Adrenal gland (tissue), 5 donors: ENCODE data around the gene KRT80.

ENCODE experiments used
- POLR2A ChIP-seq, 2 donors: fragments of 450-650 bp; IDR thresholded peaks; one replicate each; pipeline ENCODE4 v1.6.1; 2017; ENCODE audit warnings: antibody characterized with exemption in 2 of 2, mild to moderate bottlenecking in 2 of 2, moderate library complexity in 1 of 2
- TF ChIP-seq, protein P1 (sequence below), 6 experiments: fragments of 450-650 bp in 4 of 6; fragments of 200-600 bp in 2 of 6; sonication (generic) in 1 of 6; IDR thresholded peaks; 1 replicate in 5 of 6; 2 replicates in 1 of 6; pipeline versions ENCODE4 v1.5.1 to v1.8.0; 2016 to 2021; ENCODE audit warnings: antibody characterized with exemption in 6 of 6, mild to moderate bottlenecking in 2 of 6, moderate library complexity in 1 of 6
- donor health status: DM: no; HTN: no; CAD: no.

DNA sequence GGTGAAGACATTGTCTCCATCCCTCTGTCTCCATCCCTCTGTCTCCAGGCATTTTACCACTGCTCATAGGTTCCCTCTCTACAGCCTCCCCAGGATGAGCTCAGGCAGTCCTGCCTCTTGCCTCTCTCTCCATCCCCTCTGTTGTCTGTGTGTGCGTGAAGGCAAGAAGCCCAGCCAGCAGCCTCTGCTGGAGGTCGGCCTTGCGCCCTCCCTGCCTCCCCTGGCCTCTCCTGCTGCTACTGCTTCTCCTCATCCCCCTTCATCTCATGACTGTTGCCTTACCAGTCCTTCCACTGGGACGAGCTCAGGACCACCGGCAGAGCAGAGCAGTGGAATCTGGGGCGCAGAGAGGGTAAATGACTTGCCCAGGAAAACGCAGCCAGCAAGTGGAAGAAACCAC lies 3.2 kb downstream of the KRT80 start:
- TF ChIP-seq, protein P1, sequence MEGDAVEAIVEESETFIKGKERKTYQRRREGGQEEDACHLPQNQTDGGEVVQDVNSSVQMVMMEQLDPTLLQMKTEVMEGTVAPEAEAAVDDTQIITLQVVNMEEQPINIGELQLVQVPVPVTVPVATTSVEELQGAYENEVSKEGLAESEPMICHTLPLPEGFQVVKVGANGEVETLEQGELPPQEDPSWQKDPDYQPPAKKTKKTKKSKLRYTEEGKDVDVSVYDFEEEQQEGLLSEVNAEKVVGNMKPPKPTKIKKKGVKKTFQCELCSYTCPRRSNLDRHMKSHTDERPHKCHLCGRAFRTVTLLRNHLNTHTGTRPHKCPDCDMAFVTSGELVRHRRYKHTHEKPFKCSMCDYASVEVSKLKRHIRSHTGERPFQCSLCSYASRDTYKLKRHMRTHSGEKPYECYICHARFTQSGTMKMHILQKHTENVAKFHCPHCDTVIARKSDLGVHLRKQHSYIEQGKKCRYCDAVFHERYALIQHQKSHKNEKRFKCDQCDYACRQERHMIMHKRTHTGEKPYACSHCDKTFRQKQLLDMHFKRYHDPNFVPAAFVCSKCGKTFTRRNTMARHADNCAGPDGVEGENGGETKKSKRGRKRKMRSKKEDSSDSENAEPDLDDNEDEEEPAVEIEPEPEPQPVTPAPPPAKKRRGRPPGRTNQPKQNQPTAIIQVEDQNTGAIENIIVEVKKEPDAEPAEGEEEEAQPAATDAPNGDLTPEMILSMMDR (IDR thresholded peaks at IDR 0.05), result no peak
- TF ChIP-seq POLR2A (IDR thresholded peaks at IDR 0.05), result no peak
